GM23248 (cell line): Measurements from ENCODE around the gene TSPEAR. TPM values are rescaled to one million over a fixed set of nuclear protein-coding genes. Genes with fewer than 3 reads are reported as not detected.
"Not testable (repeated sequence)": the region's sequence is repeated elsewhere in the genome, so short reads cannot be mapped to it uniquely, and the experiment has no call there.

Source experiments
- DNase-seq: peaks from one replicate; pipeline ENCODE4 v3.0.0-alpha.2; 2015
- H2AFZ ChIP-seq: fragments of 200-600 bp; sonication (generic); 2 replicates; pipeline ENCODE4 v1.6.1; 2016; ENCODE audit warnings: antibody characterized with exemption
- H3F3A ChIP-seq: fragments of 200-600 bp; sonication (generic); 2 replicates; pipeline ENCODE4 v1.6.1; 2016; ENCODE audit warnings: mild to moderate bottlenecking, antibody characterized with exemption, mixed run types; ENCODE audit not compliant: insufficient read depth
- H3K27ac ChIP-seq: fragments of 200-600 bp; sonication (generic); 2 replicates; pipeline ENCODE4 v1.5.1; 2016; ENCODE audit warnings: mild to moderate bottlenecking
- H3K27me3 ChIP-seq: fragments of 200-600 bp; sonication (generic); replicated peaks from 2 replicates; pipeline ENCODE4 v1.6.1; 2016; ENCODE audit warnings: mild to moderate bottlenecking; ENCODE audit not compliant: insufficient read depth
- H3K36me3 ChIP-seq: fragments of 200-600 bp; sonication (generic); 2 replicates; pipeline ENCODE4 v1.6.1; 2016; ENCODE audit warnings: low read depth, mild to moderate bottlenecking
- H3K4me1 ChIP-seq: fragments of 200-600 bp; sonication (generic); 2 replicates; pipeline ENCODE4 v1.6.1; 2016; ENCODE audit warnings: mild to moderate bottlenecking; ENCODE audit not compliant: insufficient read depth
- H3K4me2 ChIP-seq: fragments of 200-600 bp; sonication (generic); one replicate; pipeline ENCODE4 v1.6.1; 2016; ENCODE audit warnings: mild to moderate bottlenecking; ENCODE audit not compliant: unreplicated experiment
- H3K4me3 ChIP-seq: fragments of 200-600 bp; sonication (generic); 2 replicates; pipeline ENCODE4 v1.5.1; 2016; ENCODE audit warnings: mild to moderate bottlenecking
- H3K79me2 ChIP-seq: fragments of 200-600 bp; sonication (generic); 2 replicates; pipeline ENCODE4 v1.6.1; 2016; ENCODE audit warnings: mild to moderate bottlenecking; ENCODE audit not compliant: insufficient read depth
- H3K9ac ChIP-seq: fragments of 200-600 bp; sonication (generic); 2 replicates; pipeline ENCODE4 v1.6.1; 2016; ENCODE audit warnings: mild to moderate bottlenecking
- H3K9me2 ChIP-seq: fragments of 200-600 bp; sonication (generic); 2 replicates; pipeline ENCODE4 v1.6.1; 2016; ENCODE audit warnings: mixed run types, mild to moderate bottlenecking, moderate library complexity; ENCODE audit not compliant: insufficient read depth
- H3K9me3 ChIP-seq: fragments of 200-600 bp; sonication (generic); one replicate; pipeline ENCODE4 v1.6.1; 2017; ENCODE audit warnings: low read depth
- H4K20me1 ChIP-seq: fragments of 200-600 bp; sonication (generic); 2 replicates; pipeline ENCODE4 v1.6.0; 2016; ENCODE audit not compliant: insufficient read depth
- EZH2 ChIP-seq: fragments of 200-600 bp; sonication (generic); IDR thresholded peaks from 2 replicates; pipeline ENCODE4 v1.6.1; 2018; ENCODE audit warnings: antibody characterized with exemption, mild to moderate bottlenecking; ENCODE audit not compliant: insufficient read depth, poor library complexity, severe bottlenecking
- EZH2phosphoT487 ChIP-seq: fragments of 200-600 bp; sonication (generic); IDR thresholded peaks from 2 replicates; pipeline ENCODE4 v1.6.1; 2018; ENCODE audit warnings: antibody characterized with exemption, moderate library complexity, mild to moderate bottlenecking, low read depth; ENCODE audit not compliant: insufficient read depth
- WGBS, 2 experiments: methylation state at CpG; one replicate each; pipeline ENCODE4 v1.1.6; 2015 to 2017; ENCODE audit warnings: low lambda C conversion rate in 2 of 2, low coverage in 1 of 2; ENCODE audit errors: missing lambda C conversion rate in 2 of 2; 5-methylcytosine and 5-hydroxymethylcytosine counted together
- in situ Hi-C: fragments of 300-500 bp; cut with MboI; formaldehyde crosslinking; loops from 2 replicates; pipeline ENCODE4 v1.15.0; 2020
- polyA plus RNA-seq: library from polyadenylated mRNA; unstranded; fragments of >200 nt; fragmentation: Nextera tagmentation; extraction: Ambion mirVana; gene quantifications from 2 replicates; pipeline ENCODE4 v1.2.1, GENCODE V29; 2016
- total RNA-seq: library from RNA; depleted of rRNA; stranded (reverse); fragments of >200 nt; shearing (Covaris generic); gene quantifications from 2 replicates; pipeline ENCODE4 v1.2.3, GENCODE V29; 2014

Gene TSPEAR
- total and polyA plus RNA-seq, 2 experiments from 2014 or later = not detected

GRCh38 chr21:44612029-44612486 lies 99.3 kb downstream of the TSPEAR start, which contains the start of gene KRTAP10-8:
TSS of gene KRTAP10-8 (plus strand) at chr21:44612079. CDS start at chr21:44612101, 22 bp downstream.
- Histone ChIP-seq H4K20me1 (no peaks in the 10 kb centered on the region), H3K9me3 (no peaks in the 10 kb centered on the region), H3K4me1 (no peaks in the 10 kb centered on the region), H2AFZ (no peak within 1 kb of the TSS), H3K9me2 (no peaks in the 10 kb centered on the region), H3K27ac (no peak within 1 kb of the TSS), H3K27me3 (no peaks in the 10 kb centered on the region), H3K4me2 (no peak within 1 kb of the TSS), H3K4me3 (no peak within 1 kb of the TSS), H3K36me3 (no peaks in the 10 kb centered on the region), H3K9ac (no peak within 1 kb of the TSS), H3K79me2 (no peaks in the 10 kb centered on the region), H3F3A (no peaks in the 10 kb centered on the region)
- 46 to 56% methylated on average over 8 of the region's 8 CpGs for WGBS, 2 experiments
- in situ Hi-C loops = no loop called here
- DNase-seq = no peak
- TF ChIP-seq EZH2phosphoT487 (no peak), EZH2 (no peak)

DNA sequence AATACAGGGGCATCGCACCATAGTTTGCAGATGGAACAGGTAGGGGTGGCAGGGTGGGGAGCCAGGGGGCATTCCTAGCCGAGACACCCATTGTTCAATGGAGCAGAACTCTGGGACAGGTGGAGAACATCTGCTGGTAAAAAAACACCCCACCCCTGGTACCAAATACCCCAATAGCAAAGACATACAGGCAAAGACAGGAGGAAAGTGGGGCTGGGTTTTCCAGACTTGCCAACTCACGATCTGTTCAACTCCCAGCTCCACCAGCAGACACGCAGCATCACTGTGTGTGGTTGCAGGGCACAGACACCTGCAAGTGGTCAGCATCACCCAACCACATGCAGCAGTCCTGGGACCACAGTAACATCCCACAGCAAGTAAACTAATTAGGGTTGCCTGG lies 99.8 kb downstream of the TSPEAR start:
- no peak for DNase-seq
- no peaks in the 10 kb centered on the region for H3K9me2 ChIP-seq
- no peak overlapping the region for H3K4me2 ChIP-seq
- 29 to 39% methylated on average over 4 of the region's 4 CpGs for WGBS, 2 experiments
- H3K36me3 ChIP-seq = no peaks in the 10 kb centered on the region
- no peak overlapping the region for H3K27ac ChIP-seq
- no peaks in the 10 kb centered on the region for H3K27me3 ChIP-seq
- no peaks in the 10 kb centered on the region for H3F3A ChIP-seq
- H3K79me2 ChIP-seq = no peaks in the 10 kb centered on the region
- no peak overlapping the region for H3K9ac ChIP-seq
- H3K4me1 ChIP-seq = no peaks in the 10 kb centered on the region
- no peak overlapping the region for H2AFZ ChIP-seq
- TF ChIP-seq EZH2phosphoT487 (no peak), EZH2 (no peak)
- H3K4me3 ChIP-seq = no peak overlapping the region
- H4K20me1 ChIP-seq = no peaks in the 10 kb centered on the region
- in situ Hi-C loops = no loop called here
- no peaks in the 10 kb centered on the region for H3K9me3 ChIP-seq

DNA sequence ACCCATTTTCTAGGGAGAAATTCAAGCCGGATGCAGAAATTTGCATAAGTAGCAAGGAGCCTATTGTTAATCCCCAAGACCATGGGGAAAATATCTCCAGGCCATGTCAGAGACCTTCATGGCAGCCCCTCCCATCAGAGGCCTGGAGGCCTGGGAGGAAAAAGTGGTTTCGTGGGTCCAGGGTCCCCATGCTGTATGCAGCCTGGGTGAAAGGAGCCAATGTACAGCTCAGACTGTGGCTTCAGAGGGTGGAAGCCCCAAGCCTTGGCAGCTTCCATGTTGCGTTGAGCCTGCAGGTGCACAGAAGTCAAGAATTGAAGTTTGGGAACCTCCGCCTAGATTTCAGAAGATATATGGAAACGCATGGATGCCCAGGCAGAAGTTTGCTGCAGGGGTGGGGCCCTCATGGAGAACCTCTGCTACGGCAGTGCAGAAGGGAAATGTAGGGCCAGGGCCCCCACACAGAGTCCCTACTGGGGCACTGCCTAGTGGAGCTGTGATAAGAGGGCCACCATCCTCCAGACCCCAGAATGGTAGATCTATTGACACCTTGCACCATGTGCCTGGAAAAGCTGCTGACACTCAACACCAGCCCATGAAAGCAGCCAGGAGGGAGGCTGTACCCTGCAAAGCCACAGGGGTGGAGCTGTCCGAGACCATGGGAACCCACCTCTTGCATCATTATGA lies 101.1 kb downstream of the TSPEAR start:
- DNase-seq, H3K27me3 ChIP-seq, H3K4me3 ChIP-seq, H3K79me2 ChIP-seq, H4K20me1 ChIP-seq, H3K9me2 ChIP-seq, H2AFZ ChIP-seq, in situ Hi-C loops, H3K27ac ChIP-seq, H3K9me3 ChIP-seq, H3K4me2 ChIP-seq, H3K4me1 ChIP-seq, H3K9ac ChIP-seq, H3F3A ChIP-seq, H3K36me3 ChIP-seq: not testable (repeated sequence)
- WGBS, 2 experiments = 26 to 43% methylated on average over 7 of the region's 7 CpGs

GRCh38 chr21:44609193-44609592 lies 102.2 kb downstream of the TSPEAR start:
- H3K4me2 ChIP-seq = no peak overlapping the region
- H3K9ac ChIP-seq = no peak overlapping the region
- H3F3A ChIP-seq = no peaks in the 10 kb centered on the region
- H2AFZ ChIP-seq = no peak overlapping the region
- in situ Hi-C loops = no loop called here
- no peak for DNase-seq
- H3K9me3 ChIP-seq = no peaks in the 10 kb centered on the region
- H3K4me1 ChIP-seq = no peaks in the 10 kb centered on the region
- H3K27ac ChIP-seq = no peak overlapping the region
- no peaks in the 10 kb centered on the region for H4K20me1 ChIP-seq
- no peak for TF ChIP-seq EZH2
- no peak for TF ChIP-seq EZH2phosphoT487
- 0 out of 2 replicates have a peak, but pooled peaks cover 4% of the 10 kb centered on the region for H3K27me3 ChIP-seq
- H3K36me3 ChIP-seq = no peaks in the 10 kb centered on the region
- no peaks in the 10 kb centered on the region for H3K79me2 ChIP-seq
- H3K4me3 ChIP-seq = no peak overlapping the region
- H3K9me2 ChIP-seq = no peaks in the 10 kb centered on the region

GRCh38 chr21:44606495-44606894 lies 104.9 kb downstream of the TSPEAR start:
- no peak for DNase-seq
- no peaks in the 10 kb centered on the region for H3K9me3 ChIP-seq
- no peak overlapping the region for H3K27ac ChIP-seq
- no peaks in the 10 kb centered on the region for H3K36me3 ChIP-seq
- H3K79me2 ChIP-seq = no peaks in the 10 kb centered on the region
- H3K4me3 ChIP-seq = no peak overlapping the region
- H2AFZ ChIP-seq = no peak overlapping the region
- TF ChIP-seq EZH2phosphoT487 = no peak
- no peak for TF ChIP-seq EZH2
- no peaks in the 10 kb centered on the region for H3K4me1 ChIP-seq
- no peaks in the 10 kb centered on the region for H3K9me2 ChIP-seq
- no peak overlapping the region for H3K4me2 ChIP-seq
- 0 out of 2 replicates have a peak, but pooled peaks cover 6% of the 10 kb centered on the region for H3K27me3 ChIP-seq
- no peak overlapping the region for H3K9ac ChIP-seq
- in situ Hi-C loops = no loop called here
- no peaks in the 10 kb centered on the region for H3F3A ChIP-seq
- no peaks in the 10 kb centered on the region for H4K20me1 ChIP-seq
- WGBS, 2 experiments = 37 to 39% methylated on average over 4 of the region's 4 CpGs
